HuH-7 (cell line): ENCODE results near the gene DENND2D.

ENCODE experiments used
- DNase-seq: peaks from one replicate; pipeline ENCODE4 v3.0.0; 2011; ENCODE audit warnings: low spot score

Gene DENND2D

GRCh38 chr1:111199881-111200801 is at the start of gene DENND2D:
DENND2D (minus strand) TSS chr1:111200646; CDS start chr1:111200459, 187 bp downstream.
- DNase-seq, result no peak

GRCh38 chr1:111249960-111250359 is 49.5 kb upstream of the DENND2D start:
- no peak for DNase-seq

GRCh38 chr1:111247125-111247838 is 46.8 kb upstream of the DENND2D start:
- no peak for DNase-seq

- DNase-seq, result no peak
Observed at GRCh38 chr1:111242805-111243523, 42.5 kb upstream of the DENND2D start.

- DNase-seq, result no peak
Observed at GRCh38 chr1:111241797-111242196, 41.4 kb upstream of the DENND2D start.

GRCh38 chr1:111238056-111238795 is 37.8 kb upstream of the DENND2D start:
- no peak for DNase-seq

GRCh38 chr1:111236806-111237205 is 36.4 kb upstream of the DENND2D start:
- no peak for DNase-seq

GRCh38 chr1:111236379-111236778 is 35.9 kb upstream of the DENND2D start:
- no peak for DNase-seq

- no peak for DNase-seq
Observed at GRCh38 chr1:111234866-111235265, 34.4 kb upstream of the DENND2D start.

GRCh38 chr1:111234258-111234657 is 33.8 kb upstream of the DENND2D start:
- no peak for DNase-seq

GRCh38 chr1:111232134-111232533 is 31.7 kb upstream of the DENND2D start:
- DNase-seq, result no peak

GRCh38 chr1:111228748-111229126 is 28.3 kb upstream of the DENND2D start:
- no peak for DNase-seq

GRCh38 chr1:111227851-111228747 is 27.7 kb upstream of the DENND2D start:
- DNase-seq, result peak; percentile 48

GRCh38 chr1:111227434-111227833 is 27.0 kb upstream of the DENND2D start, which contains the start of gene CHI3L2:
CHI3L2 (plus strand) TSS chr1:111227713; CDS start chr1:111227730, 17 bp downstream.
- no peak for DNase-seq

- DNase-seq, result no peak
Observed at GRCh38 chr1:111225717-111226400, 25.4 kb upstream of the DENND2D start.

- DNase-seq, result no peak
Observed at GRCh38 chr1:111225091-111225490, 24.6 kb upstream of the DENND2D start.

GRCh38 chr1:111223126-111223685 is 22.8 kb upstream of the DENND2D start:
- no peak for DNase-seq

GRCh38 chr1:111222308-111223125 is 22.1 kb upstream of the DENND2D start:
- peak; percentile 86 for DNase-seq
